CD4-positive, alpha-beta T cell treated with Interleukin-15 for 1 hour (primary cell): Measurements from ENCODE around the gene CA12.

Experiments used
- DNase-seq: peaks from one replicate; pipeline ENCODE4 v3.0.0-alpha.2; 2020

The CA12 gene

DNA sequence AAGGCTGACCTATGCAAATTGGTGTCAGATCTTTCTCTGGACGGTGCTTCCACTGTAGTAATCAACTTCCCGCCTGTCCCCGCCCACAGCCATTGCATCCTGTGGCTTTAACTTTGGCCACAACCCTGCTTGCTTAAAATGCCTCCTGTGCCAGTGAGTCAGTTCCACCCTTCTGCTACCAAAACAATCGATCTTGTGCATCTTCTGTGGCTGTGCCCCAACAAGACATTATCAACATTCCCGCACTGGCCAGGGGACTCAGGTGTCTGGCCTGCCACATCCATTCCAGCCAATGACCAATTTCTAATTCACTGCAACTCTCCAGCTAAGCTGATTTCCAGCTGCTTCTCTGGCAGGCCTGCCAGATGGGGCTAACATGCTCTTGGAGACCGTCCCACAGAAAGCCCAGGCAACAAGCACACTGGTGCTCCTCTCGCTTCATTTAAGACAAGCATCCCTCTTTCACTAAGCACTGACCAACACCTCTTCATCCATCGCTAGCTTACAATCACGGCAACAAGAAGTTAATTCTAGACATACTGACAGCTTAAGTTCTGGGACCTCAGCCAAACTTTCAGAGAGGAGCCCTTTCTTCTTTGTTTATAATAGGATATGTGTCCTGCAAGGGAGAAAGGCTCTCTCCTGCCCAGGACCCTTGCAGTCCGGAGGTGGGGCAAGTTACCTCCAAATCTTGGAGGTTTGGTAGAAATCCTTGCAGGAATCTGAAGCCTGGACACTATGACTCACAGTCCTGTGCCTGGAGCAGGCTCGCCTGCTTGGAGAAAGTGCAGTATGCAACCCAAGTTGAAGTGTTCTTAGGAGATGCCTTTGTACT, 6.7 kb downstream of the CA12 start:
- no peak for DNase-seq

DNA sequence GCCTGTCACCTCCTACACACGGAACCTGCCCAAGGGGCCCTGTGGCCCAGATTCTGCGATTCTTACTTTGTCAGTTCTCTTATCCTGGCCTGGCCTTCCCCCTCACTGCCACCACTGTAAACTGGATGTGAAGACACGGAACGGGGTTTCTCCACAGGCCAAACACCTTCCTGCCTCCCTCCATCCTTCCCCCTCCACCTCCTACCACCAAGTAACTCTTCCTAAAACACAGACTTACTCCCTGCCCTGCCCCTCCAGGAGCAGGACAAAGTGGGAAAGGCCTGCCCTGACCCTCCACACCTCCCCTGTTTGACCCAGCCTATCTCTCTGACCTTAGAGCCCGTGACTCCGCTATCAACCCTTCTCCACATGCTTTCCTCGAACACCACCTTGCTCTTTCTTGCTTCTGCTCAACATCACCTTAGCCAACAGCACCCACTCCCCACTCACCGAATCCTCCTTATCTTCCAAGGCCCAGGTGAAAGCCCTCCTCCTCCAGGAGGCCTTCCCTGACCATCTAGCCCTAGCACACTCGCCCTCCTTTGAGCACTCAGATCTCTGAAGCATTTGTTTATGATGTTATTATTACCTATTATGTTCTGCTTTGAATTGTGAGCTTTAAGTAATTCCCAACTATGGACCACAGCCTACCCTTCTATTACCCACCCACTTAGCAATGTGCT, 7.6 kb downstream of the CA12 start:
- DNase-seq, result no peak

DNA sequence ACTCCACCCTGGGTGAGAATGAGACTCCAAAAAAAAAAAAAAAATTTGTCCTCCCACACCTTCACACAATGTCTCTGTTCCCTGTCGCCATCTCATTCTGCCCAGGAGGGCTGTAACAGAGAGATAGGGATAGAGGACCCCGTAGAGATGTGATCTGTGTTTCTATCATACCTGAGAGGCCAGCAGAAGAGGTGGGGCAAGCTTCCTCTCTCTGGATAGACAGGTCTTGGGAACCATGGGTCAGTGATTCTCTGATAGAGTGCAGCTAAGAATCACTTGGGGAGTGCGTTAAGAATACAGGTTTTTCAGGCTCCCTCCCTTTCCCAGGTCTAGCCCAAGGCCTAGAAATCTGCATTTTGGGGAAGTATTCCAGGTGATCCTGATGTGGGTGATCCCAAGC, 8.3 kb downstream of the CA12 start:
- DNase-seq, result no peak

DNA sequence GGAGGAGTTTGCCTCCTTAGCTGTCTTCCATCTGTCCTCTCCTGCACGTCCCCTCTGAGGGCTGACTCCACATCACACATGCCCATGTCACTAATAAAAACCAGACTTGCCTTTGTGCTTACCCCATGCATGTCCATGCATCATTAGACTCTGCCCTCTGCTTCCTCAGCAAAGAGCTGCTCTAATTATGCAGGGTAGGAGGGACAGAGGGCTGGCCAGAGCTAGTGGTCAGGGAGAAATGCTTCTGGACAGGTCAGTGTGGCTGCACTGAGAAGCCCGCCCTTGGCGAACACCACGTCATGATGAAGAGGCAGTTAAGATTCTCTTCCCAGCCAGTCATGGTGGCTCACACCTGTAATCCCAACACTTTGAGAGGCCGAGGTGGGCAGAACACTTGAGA, 8.9 kb downstream of the CA12 start:
- no peak for DNase-seq

DNA sequence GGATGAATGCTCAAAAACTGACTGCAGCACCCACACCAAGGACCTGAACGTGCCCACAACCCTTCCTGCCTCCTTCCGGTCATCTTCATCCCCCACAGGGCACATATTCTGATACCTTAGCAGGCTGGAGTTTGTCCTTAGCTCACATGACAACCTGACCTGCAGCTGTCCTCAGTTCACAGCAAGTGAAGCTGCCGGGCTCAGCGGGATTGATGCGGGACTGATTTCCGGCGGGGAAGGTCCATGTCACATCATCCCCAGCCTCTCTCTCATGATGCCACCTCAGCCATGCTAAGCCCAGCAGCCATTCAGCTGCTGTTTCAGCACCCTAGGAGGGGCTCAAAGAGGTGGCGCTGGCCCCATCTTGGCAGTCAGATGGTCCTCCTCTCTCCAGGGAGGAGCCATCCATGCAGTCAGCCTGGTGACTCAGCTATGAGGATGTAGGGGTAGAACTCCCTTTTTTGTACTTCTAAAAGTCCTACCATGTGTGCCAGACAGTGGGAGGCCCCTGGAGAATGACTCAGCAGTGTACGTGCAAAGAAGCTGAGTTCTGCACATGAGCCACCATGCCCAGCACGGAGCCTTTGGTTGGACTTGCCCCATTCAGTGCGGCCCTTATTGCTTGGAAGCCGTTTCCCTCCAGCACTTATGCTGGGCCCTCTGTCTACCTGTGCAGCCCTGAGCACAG, 9.5 kb downstream of the CA12 start:
- DNase-seq, result no peak

DNA sequence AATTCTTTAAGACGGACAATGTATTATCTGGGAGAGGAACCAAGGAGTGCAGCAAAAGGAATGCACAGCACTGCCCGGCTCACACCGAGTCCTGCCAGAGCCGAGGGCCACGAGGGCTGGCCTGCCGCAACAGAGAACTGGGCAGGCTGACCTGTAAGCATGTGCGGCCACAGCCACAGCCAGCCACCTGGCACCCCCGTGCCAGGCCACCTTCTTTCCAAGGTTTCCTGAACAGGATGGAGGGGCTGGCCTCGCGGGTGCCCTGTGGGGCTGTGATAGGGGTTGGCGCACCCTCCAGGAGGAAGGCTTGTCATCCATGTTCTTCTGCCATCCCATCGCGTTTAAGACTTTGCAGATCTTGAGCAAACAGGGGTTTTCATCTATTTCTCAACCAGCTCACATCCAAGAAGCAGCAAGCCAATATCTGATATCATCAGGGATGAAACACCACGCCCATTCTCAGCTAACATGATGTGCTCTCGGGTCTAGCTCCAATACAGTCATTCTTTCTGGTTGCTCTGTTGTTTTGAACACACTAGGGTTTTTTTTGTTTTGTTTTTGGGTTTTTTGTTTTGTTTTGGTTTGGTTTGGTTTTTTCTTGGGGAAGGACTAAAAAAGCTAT, 10.2 kb downstream of the CA12 start:
- DNase-seq, result no peak

DNA sequence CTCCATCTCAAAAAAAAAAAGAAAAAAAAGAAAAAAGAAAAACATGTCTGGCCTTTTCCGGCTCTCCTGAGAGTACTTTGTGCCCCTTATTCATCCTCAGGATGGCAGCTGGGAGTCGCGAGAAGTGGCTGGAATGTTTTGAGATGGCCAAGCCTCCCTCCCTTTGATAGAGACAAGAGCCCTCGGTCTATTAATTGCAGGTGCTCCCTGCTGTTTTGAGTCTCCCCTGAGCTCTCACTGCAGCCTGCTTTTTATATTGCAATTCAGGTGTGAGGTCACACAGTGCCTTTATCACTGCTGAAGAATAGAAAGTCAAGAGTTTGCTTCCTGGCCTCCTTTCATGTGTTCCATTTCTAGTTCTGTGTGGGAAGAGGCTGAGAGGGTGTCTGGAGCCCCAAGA, 10.9 kb downstream of the CA12 start:
- DNase-seq, result no peak

DNA sequence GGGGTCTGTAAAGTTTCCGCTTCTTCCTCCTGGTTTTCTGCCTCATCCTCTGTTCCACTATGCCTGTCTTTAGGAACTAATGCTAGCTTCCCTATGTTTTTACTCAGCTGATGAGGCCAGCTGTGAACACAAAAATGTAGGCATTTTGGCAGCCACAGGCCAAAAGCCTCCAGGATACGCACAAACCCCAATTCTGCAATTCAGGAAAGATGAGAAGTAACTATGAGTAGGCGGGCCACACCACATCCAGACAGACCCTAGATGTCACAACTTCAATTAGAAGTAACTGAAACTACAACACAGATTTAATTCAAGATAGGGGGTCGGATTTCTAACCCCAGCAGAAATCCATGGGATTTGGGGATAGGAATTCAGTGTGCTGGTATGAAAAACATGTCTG, 11.9 kb downstream of the CA12 start:
- DNase-seq, result no peak

DNA sequence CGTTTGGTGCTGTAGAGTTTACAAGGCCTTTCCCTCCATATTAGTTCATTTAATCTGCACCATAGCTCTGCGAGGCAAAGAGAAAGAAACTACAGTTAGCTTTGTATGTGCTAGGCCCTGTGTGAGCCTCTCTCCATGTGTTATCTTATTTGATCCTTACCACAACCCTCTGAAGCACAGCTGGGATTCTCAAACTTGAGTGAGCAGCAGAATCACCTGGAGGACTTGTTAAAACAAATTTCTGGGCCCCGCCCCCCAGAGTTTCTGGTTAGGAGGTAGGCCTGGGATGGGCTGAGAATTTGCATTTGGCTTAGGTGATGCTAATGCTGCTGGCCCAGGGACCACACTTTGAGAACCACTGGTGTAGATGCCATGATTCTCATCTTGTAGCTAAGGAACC, 12.3 kb downstream of the CA12 start:
- DNase-seq, result no peak

DNA sequence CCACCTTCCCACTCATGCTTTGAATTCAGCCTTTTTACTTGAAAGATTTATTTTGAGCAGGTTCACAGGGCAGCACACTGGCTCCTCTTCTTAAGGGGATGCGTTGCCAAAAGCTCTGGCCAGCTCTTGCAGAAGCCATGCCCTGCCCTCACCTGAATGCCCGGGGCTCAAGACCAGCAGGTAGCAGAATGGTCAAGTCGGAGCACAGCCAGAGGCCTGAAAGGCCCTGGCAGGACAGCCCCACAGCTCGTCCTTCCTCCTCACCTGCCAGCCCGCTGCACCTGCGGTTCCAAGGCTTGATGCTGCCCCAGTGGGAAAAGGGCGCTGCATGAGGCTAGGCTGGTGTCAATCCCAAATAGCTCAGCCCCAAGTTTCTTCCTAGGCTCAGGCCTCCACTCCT, 13.1 kb downstream of the CA12 start:
- DNase-seq, result no peak

DNA sequence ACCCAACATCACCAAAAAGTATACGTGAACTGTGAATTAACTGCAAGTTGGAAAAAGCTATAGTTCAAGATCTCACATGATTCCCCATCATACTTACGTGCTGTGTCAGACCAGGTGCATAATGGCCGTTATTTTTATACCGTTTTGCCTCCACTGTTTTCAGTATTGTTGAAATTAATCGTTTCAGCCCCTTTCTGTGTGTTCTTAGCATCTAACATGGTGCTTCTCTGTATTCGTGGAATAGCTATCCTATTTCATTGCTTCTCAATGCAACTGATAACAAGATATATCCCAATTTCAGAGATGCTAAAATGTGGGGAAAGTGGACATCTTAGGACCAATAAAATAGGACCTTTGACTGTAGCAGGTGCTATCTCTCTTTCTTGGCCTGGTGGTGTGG, 13.7 kb downstream of the CA12 start:
- no peak for DNase-seq

DNA sequence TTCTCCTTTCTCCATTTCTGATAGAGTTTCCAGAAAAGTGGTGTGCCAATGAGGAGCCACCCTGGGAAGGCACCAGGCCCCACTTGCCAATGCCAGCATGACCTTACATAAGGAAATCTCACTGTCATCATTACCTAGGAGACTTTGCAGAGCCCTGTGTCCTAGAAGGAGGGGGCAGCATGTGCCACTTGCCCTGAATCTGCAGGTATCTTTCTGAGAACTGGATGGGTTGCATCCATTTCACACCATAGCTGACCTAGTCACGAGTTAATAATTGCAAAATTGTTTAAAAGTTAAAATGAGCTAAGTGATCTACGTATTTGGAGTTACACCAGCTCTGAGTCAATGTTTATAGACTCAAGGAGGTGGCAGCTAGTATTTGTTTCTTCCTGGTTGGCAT, 14.3 kb downstream of the CA12 start:
- DNase-seq, result no peak

DNA sequence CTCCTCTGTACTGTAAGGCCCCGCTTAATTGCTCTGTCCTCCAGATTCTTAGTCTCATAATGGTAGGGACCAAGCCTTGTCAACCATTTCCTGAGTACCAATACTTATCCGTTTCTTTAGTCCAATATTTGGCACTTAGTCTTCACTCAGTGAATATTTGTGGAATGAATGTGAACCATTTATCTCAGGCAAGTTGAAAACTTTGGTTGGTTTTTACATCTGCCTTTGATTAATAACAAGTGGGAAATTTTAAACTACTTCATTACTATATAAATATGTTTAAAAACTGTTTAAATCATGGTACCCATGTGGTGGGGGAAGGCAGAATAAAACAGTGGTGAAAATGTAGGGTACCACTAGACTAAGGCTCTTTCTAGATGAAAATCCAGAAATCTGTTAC, 15.2 kb downstream of the CA12 start:
- no peak for DNase-seq

DNA sequence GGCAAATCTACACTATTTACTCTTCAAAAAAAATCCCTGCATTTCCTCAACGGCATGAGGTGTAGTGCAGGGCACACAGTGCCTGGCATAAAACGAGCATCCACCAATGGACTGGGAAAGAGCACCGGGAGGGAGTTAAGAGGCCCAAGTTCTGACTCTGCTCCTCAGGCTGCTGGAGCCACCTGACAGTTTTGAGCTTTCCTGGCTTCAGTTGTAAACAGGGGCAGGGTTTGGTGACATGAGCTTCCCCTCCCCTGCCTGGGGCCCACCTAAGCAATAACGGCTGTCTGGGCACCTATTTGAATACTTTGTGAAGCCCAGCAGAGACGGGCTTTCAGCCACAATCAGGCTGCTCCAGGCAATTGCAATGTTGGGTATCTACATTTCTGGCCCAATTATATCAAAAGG, 16.4 kb downstream of the CA12 start:
- no peak for DNase-seq

DNA sequence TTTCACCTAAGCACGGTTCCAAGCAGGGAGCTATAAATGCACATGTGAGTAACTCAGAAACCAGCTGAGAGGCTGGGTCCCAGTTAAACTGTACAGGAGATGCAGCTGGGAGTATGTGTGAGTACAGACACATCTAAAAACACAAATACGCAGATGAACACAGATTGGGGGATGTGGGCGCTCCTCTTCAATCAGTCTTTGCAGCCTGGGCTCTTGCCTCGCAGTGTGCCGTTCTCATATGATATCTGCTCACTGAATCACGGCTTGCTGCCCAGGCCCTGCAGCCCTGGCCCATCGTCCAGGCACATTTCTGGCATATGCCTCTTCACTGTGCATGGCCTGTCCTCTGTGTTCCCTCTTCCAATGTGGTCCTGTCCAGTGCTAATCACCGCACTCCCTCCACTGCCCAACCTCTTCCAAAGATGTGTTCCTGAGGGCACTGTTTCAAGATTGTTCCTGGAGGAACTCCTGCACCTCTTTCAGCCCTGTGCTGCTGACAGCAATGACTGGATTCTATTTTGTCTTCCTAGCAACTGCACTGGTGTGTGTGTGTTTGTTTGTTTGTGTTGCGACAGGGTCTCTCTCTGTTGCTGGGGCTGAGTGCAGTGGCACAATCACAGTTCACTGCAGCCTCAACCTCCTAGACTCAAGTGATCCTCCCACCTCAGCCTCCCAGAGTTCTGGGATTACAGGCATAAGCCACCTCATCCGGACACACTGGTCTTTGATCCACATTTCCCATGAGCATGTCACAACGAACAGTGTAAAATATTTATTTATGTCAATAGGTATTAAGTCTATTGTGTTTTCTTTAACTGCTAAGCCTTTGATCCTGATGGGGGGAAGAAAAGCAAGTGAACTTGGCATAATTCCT, 17.0 kb downstream of the CA12 start:
- DNase-seq, result no peak

DNA sequence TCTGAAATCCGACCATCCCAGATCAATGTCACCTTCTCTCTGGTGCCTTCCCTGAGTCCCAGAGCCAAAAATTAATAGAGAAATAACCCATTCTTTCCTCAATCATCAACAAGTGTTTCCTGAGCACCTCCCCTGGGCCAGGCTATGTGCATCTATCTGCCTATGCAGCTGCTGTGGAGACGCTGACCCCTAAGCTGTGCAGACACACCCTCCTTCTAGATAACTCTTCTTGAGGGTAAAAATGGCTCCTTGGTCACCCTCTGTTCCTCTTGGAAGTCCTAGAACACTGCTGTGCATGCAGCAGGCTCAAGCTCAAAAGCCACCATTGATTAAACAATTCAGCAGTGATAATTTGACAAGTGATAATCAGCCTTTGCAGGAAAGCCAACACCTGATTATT, 18.4 kb downstream of the CA12 start:
- no peak for DNase-seq

DNA sequence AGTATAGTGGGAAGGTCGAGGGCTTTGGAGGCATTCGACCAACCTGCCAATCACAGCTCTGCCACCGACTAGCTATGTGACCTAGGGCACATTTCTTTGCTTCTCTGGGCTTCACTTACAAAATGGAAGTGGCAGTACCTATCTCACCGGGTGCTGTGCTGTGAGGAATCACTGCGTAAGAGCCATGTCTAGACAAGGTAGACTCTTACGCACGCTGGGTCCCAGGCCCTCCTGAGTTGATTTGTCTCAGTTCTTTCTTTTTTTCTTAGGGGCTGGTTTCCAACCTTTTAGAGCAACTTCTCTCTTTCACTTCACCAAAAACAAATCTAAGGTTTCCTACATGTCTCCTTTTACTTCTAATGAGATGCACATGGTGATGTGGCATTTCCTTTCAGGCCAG, 18.8 kb downstream of the CA12 start:
- DNase-seq, result no peak

DNA sequence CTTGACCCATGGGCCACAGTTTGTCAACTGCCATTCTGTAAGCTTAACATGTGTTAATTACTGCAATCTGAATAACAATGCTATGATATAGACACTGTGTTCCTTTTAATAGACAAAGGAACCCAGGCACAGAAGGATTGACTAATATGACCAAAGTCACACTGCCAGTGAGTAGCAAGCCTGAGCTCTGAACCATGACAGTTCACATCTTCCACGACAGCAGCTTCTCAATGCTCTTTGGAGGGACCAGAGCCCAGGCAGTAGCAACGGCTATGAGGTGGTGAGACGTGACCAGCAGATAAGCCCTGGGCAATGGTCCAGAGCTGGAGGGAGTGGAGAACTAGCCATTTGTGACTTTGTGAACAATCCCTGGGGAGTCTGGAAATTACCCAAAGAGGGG, 19.4 kb downstream of the CA12 start:
- DNase-seq, result no peak

DNA sequence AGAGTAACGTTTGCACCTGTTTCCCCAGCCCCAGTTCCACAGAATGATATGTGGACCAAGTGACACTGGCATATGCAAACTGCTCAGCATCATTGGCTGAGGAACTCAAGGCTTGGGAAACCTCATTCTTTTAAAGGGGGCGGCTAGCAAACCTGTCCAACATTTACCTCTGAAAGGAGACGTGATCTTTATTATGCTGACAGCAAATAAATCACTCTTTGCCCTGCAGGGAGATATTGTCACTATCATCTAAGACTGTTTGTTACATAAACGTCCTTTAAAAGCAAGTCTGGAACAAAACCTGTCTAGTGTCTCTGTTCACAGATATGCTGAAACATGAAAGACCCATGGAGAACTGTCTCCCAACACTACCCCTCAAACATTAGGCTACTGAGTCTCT, 21.5 kb downstream of the CA12 start:
- no peak for DNase-seq

DNA sequence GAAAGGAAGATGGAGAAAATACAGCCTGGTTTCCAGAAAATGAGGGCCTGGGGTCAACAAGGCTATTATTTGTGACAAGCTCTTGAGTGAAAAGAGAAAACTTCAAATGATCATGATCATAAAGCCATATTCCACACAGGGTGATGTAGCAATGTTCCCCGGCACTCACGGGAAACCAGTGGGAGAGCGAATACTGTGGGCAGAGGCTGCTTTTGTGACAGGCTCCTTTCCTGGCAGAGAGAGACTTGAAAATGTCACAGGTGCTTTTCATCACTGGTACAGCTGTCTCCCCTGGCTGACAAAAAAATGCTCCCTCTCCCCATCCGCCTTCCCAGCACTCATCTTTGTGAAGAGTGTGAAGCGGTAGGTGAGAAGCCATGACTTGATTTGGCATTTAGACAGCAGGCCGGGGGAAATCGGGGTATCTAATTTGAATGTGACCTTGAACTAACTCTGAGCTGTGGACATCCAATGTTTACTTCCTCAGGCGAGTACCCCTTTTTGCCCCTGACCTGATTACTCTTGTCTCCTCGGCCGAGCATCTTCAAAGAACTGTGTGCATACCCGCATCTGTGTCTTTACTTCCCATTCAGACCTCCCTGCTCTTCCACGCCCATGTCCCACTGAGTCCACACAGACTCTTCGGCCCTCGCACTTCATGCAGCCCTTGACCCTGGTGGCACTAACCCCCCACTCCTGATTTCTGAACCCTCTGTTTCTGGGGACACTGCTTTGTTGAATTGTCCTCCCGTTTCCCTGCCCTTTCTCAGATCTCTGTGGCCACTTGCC, 23.2 kb downstream of the CA12 start:
- no peak for DNase-seq

DNA sequence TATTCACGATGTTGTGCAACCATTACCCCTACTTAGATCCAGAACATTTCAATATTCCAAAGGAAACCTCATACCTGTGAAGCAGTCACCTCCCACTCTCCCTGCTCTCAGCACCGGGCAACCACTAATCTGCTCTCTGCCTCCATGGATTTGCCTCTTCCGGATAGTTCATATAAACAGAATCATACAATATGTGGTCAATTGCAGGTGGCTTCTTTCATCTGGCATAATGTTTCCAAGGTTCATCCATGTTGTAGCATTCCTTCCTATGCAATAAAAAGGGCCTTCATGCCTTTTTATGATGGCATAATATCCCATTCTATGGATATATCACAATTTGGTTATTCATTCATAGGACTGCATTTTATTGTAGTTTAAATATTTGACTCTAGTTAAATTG, 23.9 kb downstream of the CA12 start:
- no peak for DNase-seq

DNA sequence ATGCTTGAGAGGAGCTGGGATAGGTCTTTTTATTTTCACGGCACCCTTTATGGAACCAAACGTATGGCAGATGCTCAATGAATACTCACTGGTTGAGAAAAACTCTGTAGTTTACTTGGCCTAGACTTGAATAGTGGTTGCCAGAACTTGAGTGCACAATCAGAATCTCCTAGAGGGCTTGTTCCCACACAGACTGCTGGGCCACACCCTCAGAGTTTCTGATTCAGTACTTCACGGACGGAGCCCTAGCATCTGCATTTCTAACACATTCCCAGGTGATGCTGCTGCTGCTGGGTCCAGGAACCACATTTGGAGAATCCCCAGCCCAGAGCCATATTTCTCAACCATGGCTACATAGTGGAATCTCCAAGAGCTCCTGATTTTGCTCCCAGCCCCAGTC, 24.6 kb downstream of the CA12 start:
- no peak for DNase-seq
